IMR-90 (cell line): ENCODE results near the gene RPS28. TPM values are rescaled to one million over a fixed set of nuclear protein-coding genes. Genes with fewer than 3 reads are reported as not detected.
"Not testable (repeated sequence)": the region's sequence is repeated elsewhere in the genome, so short reads cannot be mapped to it uniquely, and the experiment has no call there.

Experiments used
- ATAC-seq: fragments of 200-7000 bp; cut with Tn5 transposase; 2 replicates; pipeline ENCODE4 v1.9.1; 2020; ENCODE audit warnings: low read depth, mild to moderate bottlenecking, moderate library complexity
- BruUV-seq: library from RNA; stranded (reverse); fragments of 400-500 nt; replicated peaks from 2 replicates; lab custom pipeline; 2021; lab: Mats Ljungman, UMichigan
- CTCF ChIA-PET: fragments of 300-600 bp; formaldehyde crosslinking; extraction: SDS; loops from one replicate; lab custom pipeline; 2021; ENCODE audit warnings: antibody characterized with exemption; lab: Yijun Ruan, JAX
- POLR2A ChIA-PET: fragments of 300-600 bp; sonication (Branson Sonifier 250); formaldehyde crosslinking; loops from one replicate; lab custom pipeline; 2022; ENCODE audit warnings: antibody characterized with exemption; ENCODE audit not compliant: unreplicated experiment; lab: Charles Lee
- DNase-seq: peaks from one replicate; pipeline ENCODE4 v3.0.0; 2013
- H2AFZ ChIP-seq: replicated peaks from 2 replicates; pipeline ENCODE3; 2013; ENCODE audit warnings: low read length, mild to moderate bottlenecking; ENCODE audit not compliant: poor library complexity
- H2AK5ac ChIP-seq: 2 replicates; pipeline ENCODE4 v1.6.1; 2013; ENCODE audit warnings: low read depth, low read length, inconsistent platforms
- H2AK9ac ChIP-seq: replicated peaks from 2 replicates; pipeline ENCODE3; 2013; ENCODE audit warnings: mild to moderate bottlenecking, low read depth, low read length, moderate library complexity; ENCODE audit not compliant: poor library complexity
- H2BK120ac ChIP-seq: 2 replicates; pipeline ENCODE4 v1.6.1; 2013; ENCODE audit warnings: low read depth, low read length, inconsistent platforms
- H2BK15ac ChIP-seq: 3 replicates; pipeline ENCODE4 v1.6.1; 2013; ENCODE audit warnings: low read depth, low read length, inconsistent platforms
- H2BK20ac ChIP-seq: 2 replicates; pipeline ENCODE4 v1.6.1; 2013; ENCODE audit warnings: low read depth, mild to moderate bottlenecking, inconsistent platforms, low read length, moderate library complexity
- H2BK5ac ChIP-seq: 2 replicates; pipeline ENCODE4 v1.6.1; 2013; ENCODE audit warnings: mild to moderate bottlenecking, low read depth, low read length, inconsistent platforms; ENCODE audit not compliant: poor library complexity, severe bottlenecking
- H3K14ac ChIP-seq: replicated peaks from 2 replicates; pipeline ENCODE4 v1.6.1; 2013; ENCODE audit warnings: low read depth, low read length, inconsistent platforms
- H3K18ac ChIP-seq: 2 replicates; pipeline ENCODE4 v1.6.1; 2013; ENCODE audit warnings: low read depth, low read length, control low read depth
- H3K23ac ChIP-seq: 2 replicates; pipeline ENCODE4 v1.6.1; 2013; ENCODE audit warnings: low read depth, low read length, inconsistent platforms
- H3K27ac ChIP-seq: 2 replicates; pipeline ENCODE4 v1.5.1; 2013; ENCODE audit warnings: mild to moderate bottlenecking, control low read depth, low read length; ENCODE audit not compliant: insufficient read depth
- H3K27me3 ChIP-seq: 2 replicates; pipeline ENCODE4 v1.6.1; 2013; ENCODE audit warnings: low read length; ENCODE audit not compliant: control insufficient read depth, insufficient read depth
- H3K36me3 ChIP-seq: 2 replicates; pipeline ENCODE4 v1.6.1; 2013; ENCODE audit warnings: low read length, mixed read lengths; ENCODE audit not compliant: control insufficient read depth, insufficient read depth
- H3K4ac ChIP-seq: 2 replicates; pipeline ENCODE4 v1.6.1; 2013; ENCODE audit warnings: low read depth, low read length, inconsistent platforms
- H3K4me1 ChIP-seq: 2 replicates; pipeline ENCODE4 v1.6.1; 2013; ENCODE audit warnings: low read length, mixed read lengths; ENCODE audit not compliant: control insufficient read depth, insufficient read depth
- H3K4me2 ChIP-seq: 2 replicates; pipeline ENCODE4 v1.6.1; 2013; ENCODE audit warnings: low read depth, mild to moderate bottlenecking, control low read depth, low read length, moderate library complexity
- H3K4me3 ChIP-seq: 2 replicates; pipeline ENCODE4 v1.5.1; 2013; ENCODE audit warnings: low read depth, mild to moderate bottlenecking, control low read depth, low read length, moderate library complexity; ENCODE audit not compliant: insufficient read depth
- H3K56ac ChIP-seq: 2 replicates; pipeline ENCODE4 v1.6.1; 2013; ENCODE audit warnings: low read length, inconsistent platforms; ENCODE audit not compliant: insufficient read depth; ENCODE audit errors: extremely low read depth
- H3K79me1 ChIP-seq, 2 experiments: 2 replicates each; pipeline ENCODE4 v1.6.1; 2013; ENCODE audit warnings: low read length in 2 of 2, inconsistent platforms in 1 of 2, low read depth in 1 of 2
- H3K9ac ChIP-seq: 2 replicates; pipeline ENCODE4 v1.6.1; 2013; ENCODE audit warnings: low read depth, low read length, control low read depth
- H3K9me1 ChIP-seq: 2 replicates; pipeline ENCODE4 v1.6.1; 2013; ENCODE audit warnings: low read length, inconsistent platforms; ENCODE audit not compliant: insufficient read depth
- H3K9me3 ChIP-seq: 2 replicates; pipeline ENCODE4 v1.6.1; 2013; ENCODE audit warnings: low read length; ENCODE audit not compliant: control insufficient read depth, insufficient read depth
- H4K20me1 ChIP-seq: 2 replicates; pipeline ENCODE4 v1.6.1; 2013; ENCODE audit warnings: low read length, inconsistent platforms; ENCODE audit not compliant: insufficient read depth
- H4K5ac ChIP-seq: 2 replicates; pipeline ENCODE4 v1.6.1; 2013; ENCODE audit warnings: mild to moderate bottlenecking, low read depth, low read length, control low read depth
- H4K8ac ChIP-seq, 2 experiments: 2 replicates each; pipeline ENCODE4 v1.6.1; 2013; ENCODE audit warnings: low read depth in 2 of 2, low read length in 2 of 2, control low read depth in 1 of 2, inconsistent platforms in 1 of 2
- H4K91ac ChIP-seq: 2 replicates; pipeline ENCODE4 v1.6.1; 2013; ENCODE audit warnings: low read depth, low read length, inconsistent platforms; ENCODE audit not compliant: insufficient read depth
- CEBPB ChIP-seq: IDR thresholded peaks from 2 replicates; pipeline ENCODE4 v1.6.1; 2012; ENCODE audit warnings: low read depth, low read length, improper control_type of control experiment
- FOS ChIP-seq: fragments of 150-350 bp; IDR thresholded peaks from 2 replicates; pipeline ENCODE4 v1.6.1; 2016; ENCODE audit warnings: low read depth, low read length
- MAFK ChIP-seq: IDR thresholded peaks from 2 replicates; pipeline ENCODE4 v1.6.1; 2012; ENCODE audit warnings: low read depth, low read length, improper control_type of control experiment
- MAZ ChIP-seq: IDR thresholded peaks from 2 replicates; pipeline ENCODE4 v1.6.1; 2012; ENCODE audit warnings: low read depth, mild to moderate bottlenecking, low read length, improper control_type of control experiment, moderate library complexity, borderline replicate concordance
- MXI1 ChIP-seq: IDR thresholded peaks from 2 replicates; pipeline ENCODE4 v1.6.1; 2012; ENCODE audit warnings: low read depth, mild to moderate bottlenecking, low read length, moderate library complexity, borderline replicate concordance
- NFE2L2 ChIP-seq: fragments of 150-350 bp; IDR thresholded peaks from 2 replicates; pipeline ENCODE4 v1.6.1; 2016; ENCODE audit warnings: low read depth, mild to moderate bottlenecking, low read length
- WGBS, 2 experiments: methylation state at CpG; one replicate each; pipeline versions ENCODE4 v1.1.5 to v1.1.7; 2013; ENCODE audit warnings: missing lambda C conversion rate in 2 of 2; ENCODE audit not compliant: insufficient read length in 1 of 2; ENCODE audit errors: extremely low coverage in 2 of 2; 5-methylcytosine and 5-hydroxymethylcytosine counted together
- dilution Hi-C: fragments of 300-500 bp; cut with HindIII; formaldehyde crosslinking; loops from one replicate; pipeline ENCODE4 v1.14.3; 2018; ENCODE audit warnings: low sequenced_read_pairs; ENCODE audit not compliant: unreplicated experiment
- in situ Hi-C: fragments of 300-500 bp; cut with MboI; formaldehyde crosslinking; loops from 3 replicates; pipeline ENCODE4 v1.14.3; 2019; ENCODE audit warnings: low sequenced_read_pairs, inconsistent platforms, mixed read lengths
- intact Hi-C: fragments of 100-400 bp; cut with micrococcal nuclease; formaldehyde crosslinking; loops from 2 replicates; pipeline ENCODE4 v1.10.0; 2022
- polyA plus RNA-seq, 3 experiments: library from polyadenylated mRNA; depleted of rRNA; stranded (reverse); fragments of >200 nt; gene quantifications; 2 replicates each; pipeline ENCODE4 v1.2.3, GENCODE V29; 2012; ENCODE audit warnings: low replicate concordance in 1 of 3
- total RNA-seq: library from RNA; depleted of rRNA; stranded (reverse); fragments of >200 nt; gene quantifications from 2 replicates; pipeline ENCODE4 v1.2.3, GENCODE V29; 2012

Gene RPS28
- total and polyA plus RNA-seq, 2 of the 4 experiments (the other 2 are of a cell fraction), result 143 to 643 TPM

- TF ChIP-seq MAFK (no peak), MXI1 (no peak), MAZ (peak; percentile 70; the same call in 1 of the 2 replicates), NFE2L2 (no peak; the same call in 1 of the 2 replicates), FOS (no peak), CEBPB (no peak)
Measured at GRCh38 chr19:8321067-8321985, at the start of gene RPS28, which contains the start of gene NDUFA7 (continued).

GRCh38 chr19:8276508-8276907 lies 44.8 kb upstream of the RPS28 start:
- H2BK5ac ChIP-seq, H3K4me1 ChIP-seq, BruUV-seq, H3K27me3 ChIP-seq, H3K18ac ChIP-seq, H4K5ac ChIP-seq, H3K4ac ChIP-seq, H2BK15ac ChIP-seq, in situ Hi-C loops, H3K27ac ChIP-seq, POLR2A ChIA-PET, H4K8ac ChIP-seq, H2AK5ac ChIP-seq, DNase-seq, H3K9me1 ChIP-seq, CTCF ChIA-PET, H4K91ac ChIP-seq, H3K36me3 ChIP-seq, H3K9ac ChIP-seq, H3K14ac ChIP-seq, H2AK9ac ChIP-seq, H2BK20ac ChIP-seq, H4K20me1 ChIP-seq, H3K23ac ChIP-seq, H3K9me3 ChIP-seq, H3K4me3 ChIP-seq, H2AFZ ChIP-seq, dilution Hi-C loops, H3K79me1 ChIP-seq, H2BK120ac ChIP-seq, H3K56ac ChIP-seq, intact Hi-C loops, H3K4me2 ChIP-seq: not testable (repeated sequence)
- ATAC-seq, result peak; percentile 90
- no CpG with 5 or more reads among the region's 9 CpGs for WGBS, 2 experiments

GRCh38 chr19:8291337-8291736 lies 30.0 kb upstream of the RPS28 start:
- BruUV-seq, H3K4me3 ChIP-seq, H3K79me1 ChIP-seq, H3K9me1 ChIP-seq, H4K5ac ChIP-seq, H3K56ac ChIP-seq, H4K91ac ChIP-seq, H2BK20ac ChIP-seq, H3K4ac ChIP-seq, H3K9me3 ChIP-seq, CTCF ChIA-PET, H2BK120ac ChIP-seq, in situ Hi-C loops, H3K4me2 ChIP-seq, POLR2A ChIA-PET, H4K8ac ChIP-seq, H3K27me3 ChIP-seq, DNase-seq, H3K23ac ChIP-seq, H3K4me1 ChIP-seq, dilution Hi-C loops, H2AK9ac ChIP-seq, H3K36me3 ChIP-seq, H3K9ac ChIP-seq, H3K27ac ChIP-seq, H3K14ac ChIP-seq, H2BK15ac ChIP-seq, H2BK5ac ChIP-seq, H4K20me1 ChIP-seq, H2AK5ac ChIP-seq, intact Hi-C loops, H2AFZ ChIP-seq, H3K18ac ChIP-seq: not testable (repeated sequence)
- peak; percentile 86 for ATAC-seq
- WGBS, 2 experiments, result no CpG with 5 or more reads among the region's 9 CpGs
